ENCODE results near the gene SLC27A1. TPM values are rescaled to one million over a fixed set of nuclear protein-coding genes. Genes with fewer than 3 reads are reported as not detected.

SLC27A1 gene
- polyA plus RNA-seq, 1 of the 3 experiments (the other 2 are of a cell fraction) = 15.0 TPM

DNA sequence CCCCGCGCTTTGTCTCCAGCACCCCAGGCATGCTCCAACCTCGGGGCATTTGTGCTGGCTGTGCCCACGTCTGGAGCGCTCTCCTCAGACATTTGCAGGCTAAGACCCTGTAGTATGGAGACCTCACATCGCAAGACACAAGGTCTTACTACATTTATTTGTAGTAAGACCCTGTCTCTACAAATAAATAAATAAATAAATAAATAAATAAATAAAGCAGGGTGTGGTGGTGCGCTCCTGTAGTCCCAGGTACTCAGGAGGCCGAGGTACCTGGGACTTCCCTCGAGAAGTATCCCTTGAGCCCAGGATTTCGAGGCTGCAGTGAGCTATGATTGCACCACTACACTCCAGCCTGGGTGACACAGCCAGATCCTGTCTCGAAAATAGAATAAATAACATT lies 14.2 kb upstream of the SLC27A1 start:
- Histone ChIP-seq H3K27ac (ENCODE audit: low read depth in 2 of 2, low read length in 1 of 2) (no peak overlapping the region), H3K4me2 (no peak overlapping the region), H3K9me2 (no peaks in the 10 kb centered on the region), H3K4me1 (ENCODE audit: control insufficient read depth in 1 of 2, insufficient read depth in 2 of 2, low read depth in 1 of 2, low read length in 1 of 2) (no peaks in the 10 kb centered on the region; a peak in 1 of 4 replicates), H3K9ac (no peak overlapping the region), H3K79me2 (ENCODE audit: insufficient read depth) (no peaks in the 10 kb centered on the region), H2AFZ (ENCODE audit: low read depth) (no peak overlapping the region), H3F3A (replicated peaks; ENCODE audit: insufficient read depth) (no peaks in the 10 kb centered on the region), H3K27me3 (ENCODE audit: insufficient read depth) (peaks cover 29% of the 10 kb centered on the region), H4K20me1 (ENCODE audit: insufficient read depth) (no peaks in the 10 kb centered on the region), H3K9me3 (no peaks in the 10 kb centered on the region), H3K36me3 (replicated peaks in 1 of 2; ENCODE audit: control insufficient read depth in 1 of 2, insufficient read depth in 2 of 2, low read length in 1 of 2) (no peaks in the 10 kb centered on the region), H3K4me3 (ENCODE audit: low read depth in 2 of 2, low read length in 1 of 2) (no peak overlapping the region)
- ChIA-PET CTCF (interaction anchor here (1.7 kb wide), 1 partner anchor 9 kb away, joined by 8 read pairs; the partner anchor contains the start of gene TMEM221), POLR2A (no interaction called here)
- no peak for TF ChIP-seq RFX5 (IDR thresholded peaks at IDR 0.05; ENCODE audit: low read length)
- TF ChIP-seq GABPA (IDR thresholded peaks at IDR 0.05; ENCODE audit: low read depth) = no peak
- TF ChIP-seq, protein P1, sequence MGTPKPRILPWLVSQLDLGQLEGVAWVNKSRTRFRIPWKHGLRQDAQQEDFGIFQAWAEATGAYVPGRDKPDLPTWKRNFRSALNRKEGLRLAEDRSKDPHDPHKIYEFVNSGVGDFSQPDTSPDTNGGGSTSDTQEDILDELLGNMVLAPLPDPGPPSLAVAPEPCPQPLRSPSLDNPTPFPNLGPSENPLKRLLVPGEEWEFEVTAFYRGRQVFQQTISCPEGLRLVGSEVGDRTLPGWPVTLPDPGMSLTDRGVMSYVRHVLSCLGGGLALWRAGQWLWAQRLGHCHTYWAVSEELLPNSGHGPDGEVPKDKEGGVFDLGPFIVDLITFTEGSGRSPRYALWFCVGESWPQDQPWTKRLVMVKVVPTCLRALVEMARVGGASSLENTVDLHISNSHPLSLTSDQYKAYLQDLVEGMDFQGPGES (IDR thresholded peaks at IDR 0.05; ENCODE audit: low read depth, low read length) = no peak
- no peak for TF ChIP-seq TCF12 (IDR thresholded peaks at IDR 0.05)
- no peak for TF ChIP-seq JUND (IDR thresholded peaks at IDR 0.05)
- TF ChIP-seq, protein P2, sequence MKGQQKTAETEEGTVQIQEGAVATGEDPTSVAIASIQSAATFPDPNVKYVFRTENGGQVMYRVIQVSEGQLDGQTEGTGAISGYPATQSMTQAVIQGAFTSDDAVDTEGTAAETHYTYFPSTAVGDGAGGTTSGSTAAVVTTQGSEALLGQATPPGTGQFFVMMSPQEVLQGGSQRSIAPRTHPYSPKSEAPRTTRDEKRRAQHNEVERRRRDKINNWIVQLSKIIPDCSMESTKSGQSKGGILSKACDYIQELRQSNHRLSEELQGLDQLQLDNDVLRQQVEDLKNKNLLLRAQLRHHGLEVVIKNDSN (IDR thresholded peaks at IDR 0.05; ENCODE audit: borderline replicate concordance, low read depth) = no peak
- TF ChIP-seq NRF1 (IDR thresholded peaks at IDR 0.05; ENCODE audit: low read depth, low read length) = no peak
- TF ChIP-seq TEAD4 (IDR thresholded peaks at IDR 0.05; ENCODE audit: borderline replicate concordance, insufficient read depth) = no peak
- TF ChIP-seq CHD2 (IDR thresholded peaks at IDR 0.05; ENCODE audit: low read length, partially characterized antibody) = no peak
- TF ChIP-seq, protein P3, sequence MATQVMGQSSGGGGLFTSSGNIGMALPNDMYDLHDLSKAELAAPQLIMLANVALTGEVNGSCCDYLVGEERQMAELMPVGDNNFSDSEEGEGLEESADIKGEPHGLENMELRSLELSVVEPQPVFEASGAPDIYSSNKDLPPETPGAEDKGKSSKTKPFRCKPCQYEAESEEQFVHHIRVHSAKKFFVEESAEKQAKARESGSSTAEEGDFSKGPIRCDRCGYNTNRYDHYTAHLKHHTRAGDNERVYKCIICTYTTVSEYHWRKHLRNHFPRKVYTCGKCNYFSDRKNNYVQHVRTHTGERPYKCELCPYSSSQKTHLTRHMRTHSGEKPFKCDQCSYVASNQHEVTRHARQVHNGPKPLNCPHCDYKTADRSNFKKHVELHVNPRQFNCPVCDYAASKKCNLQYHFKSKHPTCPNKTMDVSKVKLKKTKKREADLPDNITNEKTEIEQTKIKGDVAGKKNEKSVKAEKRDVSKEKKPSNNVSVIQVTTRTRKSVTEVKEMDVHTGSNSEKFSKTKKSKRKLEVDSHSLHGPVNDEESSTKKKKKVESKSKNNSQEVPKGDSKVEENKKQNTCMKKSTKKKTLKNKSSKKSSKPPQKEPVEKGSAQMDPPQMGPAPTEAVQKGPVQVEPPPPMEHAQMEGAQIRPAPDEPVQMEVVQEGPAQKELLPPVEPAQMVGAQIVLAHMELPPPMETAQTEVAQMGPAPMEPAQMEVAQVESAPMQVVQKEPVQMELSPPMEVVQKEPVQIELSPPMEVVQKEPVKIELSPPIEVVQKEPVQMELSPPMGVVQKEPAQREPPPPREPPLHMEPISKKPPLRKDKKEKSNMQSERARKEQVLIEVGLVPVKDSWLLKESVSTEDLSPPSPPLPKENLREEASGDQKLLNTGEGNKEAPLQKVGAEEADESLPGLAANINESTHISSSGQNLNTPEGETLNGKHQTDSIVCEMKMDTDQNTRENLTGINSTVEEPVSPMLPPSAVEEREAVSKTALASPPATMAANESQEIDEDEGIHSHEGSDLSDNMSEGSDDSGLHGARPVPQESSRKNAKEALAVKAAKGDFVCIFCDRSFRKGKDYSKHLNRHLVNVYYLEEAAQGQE (IDR thresholded peaks at IDR 0.05; ENCODE audit: low read depth, low read length) = no peak
- TF ChIP-seq RXRA (IDR thresholded peaks at IDR 0.05; ENCODE audit: borderline replicate concordance, low read depth) = no peak
- no peak for TF ChIP-seq ELF1 (IDR thresholded peaks at IDR 0.05)
- TF ChIP-seq, protein P4, sequence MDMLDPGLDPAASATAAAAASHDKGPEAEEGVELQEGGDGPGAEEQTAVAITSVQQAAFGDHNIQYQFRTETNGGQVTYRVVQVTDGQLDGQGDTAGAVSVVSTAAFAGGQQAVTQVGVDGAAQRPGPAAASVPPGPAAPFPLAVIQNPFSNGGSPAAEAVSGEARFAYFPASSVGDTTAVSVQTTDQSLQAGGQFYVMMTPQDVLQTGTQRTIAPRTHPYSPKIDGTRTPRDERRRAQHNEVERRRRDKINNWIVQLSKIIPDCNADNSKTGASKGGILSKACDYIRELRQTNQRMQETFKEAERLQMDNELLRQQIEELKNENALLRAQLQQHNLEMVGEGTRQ (IDR thresholded peaks at IDR 0.05; ENCODE audit: borderline replicate concordance, low read depth, low read length) = no peak
- no peak for TF ChIP-seq MXI1 (IDR thresholded peaks at IDR 0.05; ENCODE audit: low read depth, low read length)
- TF ChIP-seq, protein P5, sequence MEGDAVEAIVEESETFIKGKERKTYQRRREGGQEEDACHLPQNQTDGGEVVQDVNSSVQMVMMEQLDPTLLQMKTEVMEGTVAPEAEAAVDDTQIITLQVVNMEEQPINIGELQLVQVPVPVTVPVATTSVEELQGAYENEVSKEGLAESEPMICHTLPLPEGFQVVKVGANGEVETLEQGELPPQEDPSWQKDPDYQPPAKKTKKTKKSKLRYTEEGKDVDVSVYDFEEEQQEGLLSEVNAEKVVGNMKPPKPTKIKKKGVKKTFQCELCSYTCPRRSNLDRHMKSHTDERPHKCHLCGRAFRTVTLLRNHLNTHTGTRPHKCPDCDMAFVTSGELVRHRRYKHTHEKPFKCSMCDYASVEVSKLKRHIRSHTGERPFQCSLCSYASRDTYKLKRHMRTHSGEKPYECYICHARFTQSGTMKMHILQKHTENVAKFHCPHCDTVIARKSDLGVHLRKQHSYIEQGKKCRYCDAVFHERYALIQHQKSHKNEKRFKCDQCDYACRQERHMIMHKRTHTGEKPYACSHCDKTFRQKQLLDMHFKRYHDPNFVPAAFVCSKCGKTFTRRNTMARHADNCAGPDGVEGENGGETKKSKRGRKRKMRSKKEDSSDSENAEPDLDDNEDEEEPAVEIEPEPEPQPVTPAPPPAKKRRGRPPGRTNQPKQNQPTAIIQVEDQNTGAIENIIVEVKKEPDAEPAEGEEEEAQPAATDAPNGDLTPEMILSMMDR (IDR thresholded peaks at IDR 0.05) = no peak
- TF ChIP-seq FOSL2 (IDR thresholded peaks at IDR 0.05; ENCODE audit: borderline replicate concordance, low read depth) = no peak
- TF ChIP-seq, protein P6, sequence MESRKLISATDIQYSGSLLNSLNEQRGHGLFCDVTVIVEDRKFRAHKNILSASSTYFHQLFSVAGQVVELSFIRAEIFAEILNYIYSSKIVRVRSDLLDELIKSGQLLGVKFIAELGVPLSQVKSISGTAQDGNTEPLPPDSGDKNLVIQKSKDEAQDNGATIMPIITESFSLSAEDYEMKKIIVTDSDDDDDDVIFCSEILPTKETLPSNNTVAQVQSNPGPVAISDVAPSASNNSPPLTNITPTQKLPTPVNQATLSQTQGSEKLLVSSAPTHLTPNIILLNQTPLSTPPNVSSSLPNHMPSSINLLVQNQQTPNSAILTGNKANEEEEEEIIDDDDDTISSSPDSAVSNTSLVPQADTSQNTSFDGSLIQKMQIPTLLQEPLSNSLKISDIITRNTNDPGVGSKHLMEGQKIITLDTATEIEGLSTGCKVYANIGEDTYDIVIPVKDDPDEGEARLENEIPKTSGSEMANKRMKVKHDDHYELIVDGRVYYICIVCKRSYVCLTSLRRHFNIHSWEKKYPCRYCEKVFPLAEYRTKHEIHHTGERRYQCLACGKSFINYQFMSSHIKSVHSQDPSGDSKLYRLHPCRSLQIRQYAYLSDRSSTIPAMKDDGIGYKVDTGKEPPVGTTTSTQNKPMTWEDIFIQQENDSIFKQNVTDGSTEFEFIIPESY (IDR thresholded peaks at IDR 0.05; ENCODE audit: borderline replicate concordance, low read depth) = no peak
- no peak for TF ChIP-seq RAD21 (IDR thresholded peaks at IDR 0.05; ENCODE audit: low read length)
- TF ChIP-seq, protein P7, sequence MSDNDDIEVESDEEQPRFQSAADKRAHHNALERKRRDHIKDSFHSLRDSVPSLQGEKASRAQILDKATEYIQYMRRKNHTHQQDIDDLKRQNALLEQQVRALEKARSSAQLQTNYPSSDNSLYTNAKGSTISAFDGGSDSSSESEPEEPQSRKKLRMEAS (IDR thresholded peaks at IDR 0.05; ENCODE audit: low read depth) = no peak
- no peak for DNase-seq
- 79% methylated on average over 9 of the region's 11 CpGs for WGBS (ENCODE audit: low lambda C conversion rate)
